ENCODE data around the gene CYP2W1. TPM values are rescaled to one million over a fixed set of nuclear protein-coding genes. Genes with fewer than 3 reads are reported as not detected.

Gene CYP2W1
- total RNA-seq, 1 experiment from 2014 or later = not detected

DNA sequence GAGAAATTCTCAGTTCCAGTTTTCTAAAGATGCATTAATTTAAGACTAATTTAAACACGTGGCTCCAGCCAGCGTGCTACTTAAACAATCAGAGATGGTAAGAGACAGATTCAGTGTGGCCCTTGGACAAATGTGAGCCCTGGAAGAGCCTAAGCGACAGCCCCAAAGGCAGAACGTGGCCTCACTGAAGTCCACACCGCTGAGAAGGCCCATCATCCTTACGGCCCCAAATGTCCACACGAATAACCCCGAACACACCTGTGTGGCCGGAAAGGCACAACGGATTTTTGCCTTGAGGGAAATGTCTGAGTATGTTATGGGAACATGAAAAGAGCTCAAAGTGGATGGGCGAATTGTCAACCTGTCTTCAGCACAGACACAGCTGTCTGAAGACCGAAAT is 10.9 kb upstream of the CYP2W1 start:
- ATAC-seq (no peak), DNase-seq (ENCODE audit: low read depth, low spot score) (no peak)
- Histone ChIP-seq H4K20me1 (ENCODE audit: insufficient read depth) (peaks cover 10% of the 10 kb centered on the region; the same call in 1 of the 2 replicates), H3K36me3 (ENCODE audit: control insufficient read depth in 1 of 2, insufficient read depth in 2 of 2, low read length in 2 of 2) (peaks cover 28 to 36% of the 10 kb centered on the region in 2 experiments; a peak in 3 of 4 replicates), H3K9ac (ENCODE audit: low read length) (no peak overlapping the region), H3K4me3 (replicated peaks in 1 of 2; ENCODE audit: low read depth in 1 of 2, low read length in 2 of 2) (no peak overlapping the region), H3K27ac (ENCODE audit: low read depth, low read length) (no peak overlapping the region), H3K9me2 (ENCODE audit: insufficient read depth) (no peaks in the 10 kb centered on the region), H3K9me3 (ENCODE audit: control insufficient read depth in 1 of 2, insufficient read depth in 1 of 2, low read depth in 1 of 2, low read length in 2 of 2) (no peaks in the 10 kb centered on the region), H3K79me2 (ENCODE audit: insufficient read depth, low read length) (peaks cover 58% of the 10 kb centered on the region), H3K4me1 (ENCODE audit: control insufficient read depth in 1 of 2, insufficient read depth in 2 of 2, low read length in 2 of 2) (peaks cover 0 to 5% of the 10 kb centered on the region in 2 experiments; a peak in 2 of 4 replicates), H2AFZ (ENCODE audit: low read depth, low read length, poor library complexity, severe bottlenecking) (no peak overlapping the region), H3K27me3 (ENCODE audit: insufficient read depth, low read length) (no peaks in the 10 kb centered on the region), H3K4me2 (ENCODE audit: low read length) (no peak overlapping the region)
- ChIA-PET CTCF (no interaction called here), RAD21 (ENCODE audit: low non-redundant PET in 1 of 2, low total read pairs in 2 of 2, uncharacterized antibody in 2 of 2, unreplicated experiment in 2 of 2) (no interaction called here), POLR2A (no interaction called here)
- BruUV-seq (replicated peaks) = no TSS peak
- intact Hi-C loops (cut with micrococcal nuclease) = no loop called here
- TF ChIP-seq ATF3 (IDR thresholded peaks at IDR 0.05) = no peak
- TF ChIP-seq POLR2A (IDR thresholded peaks at IDR 0.05; ENCODE audit: borderline replicate concordance, extremely low read depth, insufficient read depth, insufficient read length) = no peak
- no peak for TF ChIP-seq ZNF274 (IDR thresholded peaks at IDR 0.05; ENCODE audit: low read depth, low read length)
- no peak for TF ChIP-seq YY1 (IDR thresholded peaks at IDR 0.05; ENCODE audit: extremely low read depth, insufficient replicate concordance, low read depth, low read length)
- TF ChIP-seq RAD21 (IDR thresholded peaks at IDR 0.05; ENCODE audit: low read depth) = no peak
- TF ChIP-seq ELF1 (IDR thresholded peaks at IDR 0.05; ENCODE audit: borderline replicate concordance, low read depth) = no peak
- no peak for TF ChIP-seq TCF7L2 (IDR thresholded peaks at IDR 0.05; ENCODE audit: borderline replicate concordance, extremely low read depth, insufficient read depth, insufficient read length)
- no peak for TF ChIP-seq SIN3A (IDR thresholded peaks at IDR 0.05; ENCODE audit: low read depth)
- no peak for TF ChIP-seq MAX (IDR thresholded peaks at IDR 0.05)
- TF ChIP-seq SP1 (IDR thresholded peaks at IDR 0.05; ENCODE audit: low read depth) = no peak
- no peak for TF ChIP-seq REST (IDR thresholded peaks at IDR 0.05; ENCODE audit: low read depth)
- TF ChIP-seq ZFX (IDR thresholded peaks at IDR 0.05) = no peak
- no peak for TF ChIP-seq SRF (IDR thresholded peaks at IDR 0.05; ENCODE audit: low read depth)
- TF ChIP-seq EZH2 (IDR thresholded peaks at IDR 0.05) = no peak
- no peak for TF ChIP-seq POLR2AphosphoS5 (IDR thresholded peaks at IDR 0.05; ENCODE audit: low read depth, low read length)
- no peak for TF ChIP-seq CTCF (IDR thresholded peaks at IDR 0.05 in 2 of 3, conservative IDR thresholded peaks at IDR 0.05 in 1 of 3; ENCODE audit: borderline replicate concordance in 1 of 3, insufficient read depth in 1 of 3, low read depth in 2 of 3, low read length in 2 of 3)
- TF ChIP-seq ZBTB33 (IDR thresholded peaks at IDR 0.05; ENCODE audit: extremely low read depth, insufficient replicate concordance, low read length) = no peak
- no peak for TF ChIP-seq EGR1 (IDR thresholded peaks at IDR 0.05; ENCODE audit: low read depth)
